NB4 (cell line): ENCODE measurements around the gene TAF4B.

Source experiments
- TF ChIP-seq, protein P1 (sequence below): IDR thresholded peaks from one replicate; pipeline ENCODE4 v1.5.1; 2012; ENCODE audit warnings: low read depth, low read length
- TF ChIP-seq, protein P2 (sequence below): IDR thresholded peaks from 2 replicates; pipeline ENCODE4 v1.6.1; 2011; ENCODE audit warnings: low read depth, low read length

GRCh38 chr18:26403491-26403890, 177.2 kb downstream of the TAF4B start:
- TF ChIP-seq, protein P1, sequence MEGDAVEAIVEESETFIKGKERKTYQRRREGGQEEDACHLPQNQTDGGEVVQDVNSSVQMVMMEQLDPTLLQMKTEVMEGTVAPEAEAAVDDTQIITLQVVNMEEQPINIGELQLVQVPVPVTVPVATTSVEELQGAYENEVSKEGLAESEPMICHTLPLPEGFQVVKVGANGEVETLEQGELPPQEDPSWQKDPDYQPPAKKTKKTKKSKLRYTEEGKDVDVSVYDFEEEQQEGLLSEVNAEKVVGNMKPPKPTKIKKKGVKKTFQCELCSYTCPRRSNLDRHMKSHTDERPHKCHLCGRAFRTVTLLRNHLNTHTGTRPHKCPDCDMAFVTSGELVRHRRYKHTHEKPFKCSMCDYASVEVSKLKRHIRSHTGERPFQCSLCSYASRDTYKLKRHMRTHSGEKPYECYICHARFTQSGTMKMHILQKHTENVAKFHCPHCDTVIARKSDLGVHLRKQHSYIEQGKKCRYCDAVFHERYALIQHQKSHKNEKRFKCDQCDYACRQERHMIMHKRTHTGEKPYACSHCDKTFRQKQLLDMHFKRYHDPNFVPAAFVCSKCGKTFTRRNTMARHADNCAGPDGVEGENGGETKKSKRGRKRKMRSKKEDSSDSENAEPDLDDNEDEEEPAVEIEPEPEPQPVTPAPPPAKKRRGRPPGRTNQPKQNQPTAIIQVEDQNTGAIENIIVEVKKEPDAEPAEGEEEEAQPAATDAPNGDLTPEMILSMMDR, result no peak
- TF ChIP-seq, protein P2, sequence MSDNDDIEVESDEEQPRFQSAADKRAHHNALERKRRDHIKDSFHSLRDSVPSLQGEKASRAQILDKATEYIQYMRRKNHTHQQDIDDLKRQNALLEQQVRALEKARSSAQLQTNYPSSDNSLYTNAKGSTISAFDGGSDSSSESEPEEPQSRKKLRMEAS, result no peak
